ENCODE results near the gene ITFG2.

DNA sequence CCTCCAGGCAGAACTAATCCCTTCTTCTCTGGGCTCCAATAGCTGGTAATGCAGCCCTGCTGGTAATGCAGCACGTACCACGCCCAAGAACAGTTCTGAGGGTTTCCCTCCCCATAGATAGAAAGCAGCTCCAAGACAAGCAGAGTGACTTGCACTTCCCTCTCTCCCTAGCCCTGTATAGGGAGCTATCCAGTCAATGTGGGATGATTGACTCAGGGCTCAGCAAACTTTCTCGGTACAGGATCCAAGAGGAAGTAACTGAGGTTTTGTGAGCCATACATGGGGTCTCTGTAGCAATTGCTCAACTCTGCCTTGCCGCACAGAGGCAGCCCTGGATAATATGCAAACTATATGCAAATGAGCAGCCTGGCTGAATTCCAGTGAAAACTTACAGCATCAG is 33.2 kb upstream of the ITFG2 start:
- TF ChIP-seq, protein P1, sequence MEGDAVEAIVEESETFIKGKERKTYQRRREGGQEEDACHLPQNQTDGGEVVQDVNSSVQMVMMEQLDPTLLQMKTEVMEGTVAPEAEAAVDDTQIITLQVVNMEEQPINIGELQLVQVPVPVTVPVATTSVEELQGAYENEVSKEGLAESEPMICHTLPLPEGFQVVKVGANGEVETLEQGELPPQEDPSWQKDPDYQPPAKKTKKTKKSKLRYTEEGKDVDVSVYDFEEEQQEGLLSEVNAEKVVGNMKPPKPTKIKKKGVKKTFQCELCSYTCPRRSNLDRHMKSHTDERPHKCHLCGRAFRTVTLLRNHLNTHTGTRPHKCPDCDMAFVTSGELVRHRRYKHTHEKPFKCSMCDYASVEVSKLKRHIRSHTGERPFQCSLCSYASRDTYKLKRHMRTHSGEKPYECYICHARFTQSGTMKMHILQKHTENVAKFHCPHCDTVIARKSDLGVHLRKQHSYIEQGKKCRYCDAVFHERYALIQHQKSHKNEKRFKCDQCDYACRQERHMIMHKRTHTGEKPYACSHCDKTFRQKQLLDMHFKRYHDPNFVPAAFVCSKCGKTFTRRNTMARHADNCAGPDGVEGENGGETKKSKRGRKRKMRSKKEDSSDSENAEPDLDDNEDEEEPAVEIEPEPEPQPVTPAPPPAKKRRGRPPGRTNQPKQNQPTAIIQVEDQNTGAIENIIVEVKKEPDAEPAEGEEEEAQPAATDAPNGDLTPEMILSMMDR (IDR thresholded peaks at IDR 0.05; ENCODE audit: poor library complexity), result no peak
- no peak for TF ChIP-seq EZH2 (IDR thresholded peaks at IDR 0.05; ENCODE audit: borderline replicate concordance)
- no peak for TF ChIP-seq EZH2phosphoT487 (IDR thresholded peaks at IDR 0.05; ENCODE audit: low read depth, severe bottlenecking, unreplicated experiment)

Data from hepatocyte (in vitro differentiated cells).